Measurements from ENCODE around the gene PTPRN2. TPM values are rescaled to one million over a fixed set of nuclear protein-coding genes. Genes with fewer than 3 reads are reported as not detected.
"Not testable (repeated sequence)": the region's sequence is repeated elsewhere in the genome, so short reads cannot be mapped to it uniquely, and the experiment has no call there.

PTPRN2 gene
- total RNA-seq, 1 experiment from 2014 or later = not detected

DNA sequence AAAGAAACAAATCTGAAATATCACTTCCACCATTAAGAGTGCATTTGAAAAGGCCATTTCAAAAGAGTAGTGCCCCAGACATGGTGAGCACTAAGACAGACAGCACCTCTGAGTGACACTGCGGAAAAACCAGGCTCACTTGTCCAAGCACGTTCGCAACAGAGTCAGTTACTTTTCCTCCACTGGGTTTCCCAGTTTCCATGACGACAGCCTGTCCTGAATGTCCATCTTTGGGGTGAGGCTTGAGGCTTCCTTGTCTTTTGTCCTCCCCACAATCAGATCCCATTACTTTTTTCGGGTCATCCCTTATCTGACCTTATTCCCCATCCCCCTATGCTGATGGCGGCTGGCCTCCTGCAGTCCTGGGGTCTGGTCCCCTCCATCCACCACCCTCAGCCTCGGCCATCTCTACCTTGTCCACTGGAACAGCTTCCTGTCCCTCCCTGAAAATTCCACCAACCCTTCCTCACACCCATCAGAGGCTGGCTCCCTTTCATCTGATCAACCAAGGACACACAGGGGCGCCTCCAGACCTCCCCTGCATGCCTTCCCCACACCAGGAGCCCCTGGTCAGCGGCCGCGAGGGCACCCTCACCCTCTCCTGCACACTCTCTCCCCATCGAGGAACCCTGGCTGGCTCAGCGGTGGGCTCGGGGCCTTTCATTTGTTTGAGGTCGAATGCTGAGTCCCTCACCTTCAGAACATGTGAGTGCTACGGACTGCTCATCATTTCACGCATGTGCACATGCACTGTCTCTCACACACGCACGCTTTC, 887.2 kb downstream of the PTPRN2 start:
- ChIA-PET CTCF (no interaction called here), POLR2A (ENCODE audit: unreplicated experiment) (no interaction called here)
- H3F3A ChIP-seq (ENCODE audit: insufficient read depth, low read depth) = no peaks in the 10 kb centered on the region
- H3K4me1 ChIP-seq (replicated peaks; ENCODE audit: insufficient read depth) = no peaks in the 10 kb centered on the region
- DNase-seq = no peak
- no peaks in the 10 kb centered on the region for H3K79me2 ChIP-seq (ENCODE audit: low read depth)
- no peak overlapping the region for H3K27ac ChIP-seq
- no peaks in the 10 kb centered on the region for H3K9me2 ChIP-seq (ENCODE audit: insufficient read depth)
- no TSS peak for BruUV-seq (replicated peaks)
- no peaks in the 10 kb centered on the region for H4K20me1 ChIP-seq (ENCODE audit: insufficient read depth)
- peaks cover 72% of the 10 kb centered on the region for H3K27me3 ChIP-seq (ENCODE audit: insufficient read depth, low read depth)
- no peak overlapping the region for H3K4me3 ChIP-seq
- H3K9me3 ChIP-seq (ENCODE audit: insufficient read depth, low read depth) = no peaks in the 10 kb centered on the region
- intact Hi-C loops (cut with micrococcal nuclease; ENCODE audit: unreplicated experiment) = no loop called here
- no peak overlapping the region for H2AFZ ChIP-seq
- H3K36me3 ChIP-seq (ENCODE audit: low read depth) = no peaks in the 10 kb centered on the region
- no peak for TF ChIP-seq EZH2 (IDR thresholded peaks at IDR 0.05; ENCODE audit: low read depth)
- TF ChIP-seq, protein P1, sequence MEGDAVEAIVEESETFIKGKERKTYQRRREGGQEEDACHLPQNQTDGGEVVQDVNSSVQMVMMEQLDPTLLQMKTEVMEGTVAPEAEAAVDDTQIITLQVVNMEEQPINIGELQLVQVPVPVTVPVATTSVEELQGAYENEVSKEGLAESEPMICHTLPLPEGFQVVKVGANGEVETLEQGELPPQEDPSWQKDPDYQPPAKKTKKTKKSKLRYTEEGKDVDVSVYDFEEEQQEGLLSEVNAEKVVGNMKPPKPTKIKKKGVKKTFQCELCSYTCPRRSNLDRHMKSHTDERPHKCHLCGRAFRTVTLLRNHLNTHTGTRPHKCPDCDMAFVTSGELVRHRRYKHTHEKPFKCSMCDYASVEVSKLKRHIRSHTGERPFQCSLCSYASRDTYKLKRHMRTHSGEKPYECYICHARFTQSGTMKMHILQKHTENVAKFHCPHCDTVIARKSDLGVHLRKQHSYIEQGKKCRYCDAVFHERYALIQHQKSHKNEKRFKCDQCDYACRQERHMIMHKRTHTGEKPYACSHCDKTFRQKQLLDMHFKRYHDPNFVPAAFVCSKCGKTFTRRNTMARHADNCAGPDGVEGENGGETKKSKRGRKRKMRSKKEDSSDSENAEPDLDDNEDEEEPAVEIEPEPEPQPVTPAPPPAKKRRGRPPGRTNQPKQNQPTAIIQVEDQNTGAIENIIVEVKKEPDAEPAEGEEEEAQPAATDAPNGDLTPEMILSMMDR (conservative IDR thresholded peaks at IDR 0.05) = no peak
- H3K4me2 ChIP-seq = no peak overlapping the region

- no peak overlapping the region for H2AFZ ChIP-seq
- intact Hi-C loops (cut with micrococcal nuclease; ENCODE audit: unreplicated experiment) = no loop called here
- DNase-seq = no peak
- no peak overlapping the region for H3K4me2 ChIP-seq
- no peaks in the 10 kb centered on the region for H3K36me3 ChIP-seq (ENCODE audit: low read depth)
- no peaks in the 10 kb centered on the region for H3F3A ChIP-seq (ENCODE audit: insufficient read depth, low read depth)
- POLR2A ChIA-PET (ENCODE audit: unreplicated experiment) = no interaction called here
- TF ChIP-seq, protein P1 (conservative IDR thresholded peaks at IDR 0.05) = no peak
- TF ChIP-seq EZH2 (IDR thresholded peaks at IDR 0.05; ENCODE audit: low read depth) = no peak
- H3K27me3 ChIP-seq (ENCODE audit: insufficient read depth, low read depth) = peaks cover 69% of the 10 kb centered on the region
- no peak overlapping the region for H3K27ac ChIP-seq
- H3K9me3 ChIP-seq (ENCODE audit: insufficient read depth, low read depth) = no peaks in the 10 kb centered on the region
- BruUV-seq (replicated peaks) = no TSS peak
- no peaks in the 10 kb centered on the region for H4K20me1 ChIP-seq (ENCODE audit: insufficient read depth)
- no peaks in the 10 kb centered on the region for H3K9me2 ChIP-seq (ENCODE audit: insufficient read depth)
- no peaks in the 10 kb centered on the region for H3K4me1 ChIP-seq (replicated peaks; ENCODE audit: insufficient read depth)
- CTCF ChIA-PET = no interaction called here
- no peaks in the 10 kb centered on the region for H3K79me2 ChIP-seq (ENCODE audit: low read depth)
- no peak overlapping the region for H3K4me3 ChIP-seq
Measured at GRCh38 chr7:157699357-157700013, 888.1 kb downstream of the PTPRN2 start.

DNA sequence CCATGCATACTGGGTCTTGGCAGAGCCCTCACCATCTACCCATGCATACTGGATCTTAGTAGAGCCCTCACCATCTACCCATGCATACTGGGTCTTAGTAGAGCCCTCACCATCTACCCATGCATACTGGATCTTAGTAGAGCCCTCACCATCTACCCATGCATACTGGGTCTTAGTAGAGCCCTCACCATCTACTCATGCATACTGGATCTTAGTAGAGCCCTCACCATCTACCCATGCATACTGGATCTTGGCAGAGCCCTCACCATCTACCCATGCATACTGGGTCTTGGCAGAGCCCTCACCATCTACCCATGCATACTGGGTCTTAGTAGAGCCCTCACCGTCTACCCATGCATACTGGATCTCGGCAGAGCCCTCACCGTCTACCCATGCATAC, 890.3 kb downstream of the PTPRN2 start:
- H3K4me2 ChIP-seq; H3K27ac ChIP-seq; H4K20me1 ChIP-seq (ENCODE audit: insufficient read depth); BruUV-seq (replicated peaks); H3K9me3 ChIP-seq (ENCODE audit: insufficient read depth, low read depth); H3F3A ChIP-seq (ENCODE audit: insufficient read depth, low read depth); intact Hi-C loops (cut with micrococcal nuclease; ENCODE audit: unreplicated experiment); POLR2A ChIA-PET (ENCODE audit: unreplicated experiment); H3K4me3 ChIP-seq; H2AFZ ChIP-seq; H3K9me2 ChIP-seq (ENCODE audit: insufficient read depth); H3K4me1 ChIP-seq (replicated peaks; ENCODE audit: insufficient read depth); CTCF ChIA-PET; H3K79me2 ChIP-seq (ENCODE audit: low read depth); H3K36me3 ChIP-seq (ENCODE audit: low read depth); DNase-seq: not testable (repeated sequence)
- H3K27me3 ChIP-seq (ENCODE audit: insufficient read depth, low read depth) = peaks cover 54% of the 10 kb centered on the region

DNA sequence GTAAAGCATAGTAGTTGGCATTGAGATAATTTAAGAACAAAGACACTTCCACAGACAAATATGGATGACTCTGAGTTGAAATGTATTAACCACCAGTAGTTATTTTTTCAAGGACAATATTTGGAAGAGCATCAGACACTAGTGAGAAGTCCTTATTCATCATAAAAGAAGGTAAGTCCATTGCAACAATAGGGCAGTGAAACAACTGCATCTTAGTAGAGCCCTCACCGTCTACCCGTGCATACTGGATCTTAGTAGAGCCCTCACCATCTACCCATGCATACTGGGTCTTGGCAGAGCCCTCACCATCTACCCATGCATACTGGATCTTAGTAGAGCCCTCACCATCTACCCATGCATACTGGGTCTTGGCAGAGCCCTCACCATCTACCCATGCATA, 892.0 kb downstream of the PTPRN2 start:
- H3K9me2 ChIP-seq (ENCODE audit: insufficient read depth); H2AFZ ChIP-seq; H3K9me3 ChIP-seq (ENCODE audit: insufficient read depth, low read depth); H3K4me2 ChIP-seq; BruUV-seq (replicated peaks); H4K20me1 ChIP-seq (ENCODE audit: insufficient read depth); POLR2A ChIA-PET (ENCODE audit: unreplicated experiment); CTCF ChIA-PET; H3K4me1 ChIP-seq (replicated peaks; ENCODE audit: insufficient read depth); H3K4me3 ChIP-seq; DNase-seq; H3K27ac ChIP-seq; intact Hi-C loops (cut with micrococcal nuclease; ENCODE audit: unreplicated experiment); H3F3A ChIP-seq (ENCODE audit: insufficient read depth, low read depth); H3K79me2 ChIP-seq (ENCODE audit: low read depth); H3K36me3 ChIP-seq (ENCODE audit: low read depth): not testable (repeated sequence)
- peaks cover 38% of the 10 kb centered on the region for H3K27me3 ChIP-seq (ENCODE audit: insufficient read depth, low read depth)

Measured in PC-9 (cell line).